Mesothelial cell of epicardium (in vitro differentiated cells): ENCODE measurements around the gene MCU. TPM values are rescaled to one million over a fixed set of nuclear protein-coding genes. Genes with fewer than 3 reads are reported as not detected.

Experiments
- DNase-seq, 2 experiments: peaks; one replicate each; pipeline ENCODE4 v3.0.0; 2021; ENCODE audit warnings: low spot score in 2 of 2; ENCODE audit not compliant: unreplicated experiment in 2 of 2
- H3K27ac Mint-ChIP-seq: 2 replicates; pipeline ENCODE4 v1.8.0; 2021; ENCODE audit warnings: mixed read lengths
- H3K27me3 Mint-ChIP-seq: 2 replicates; pipeline ENCODE4 v1.8.0; 2021; ENCODE audit warnings: low read depth, mixed read lengths
- H3K36me3 Mint-ChIP-seq: 2 replicates; pipeline ENCODE4 v1.8.0; 2021; ENCODE audit warnings: mixed read lengths
- H3K4me1 Mint-ChIP-seq: 2 replicates; pipeline ENCODE4 v1.8.0; 2021; ENCODE audit warnings: mixed read lengths
- H3K4me3 Mint-ChIP-seq: 2 replicates; pipeline ENCODE4 v1.8.0; 2021; ENCODE audit warnings: mild to moderate bottlenecking, moderate library complexity, mixed read lengths
- H3K9me3 Mint-ChIP-seq: 2 replicates; pipeline ENCODE4 v1.8.0; 2021; ENCODE audit warnings: mixed read lengths
- CTCF ChIP-seq: fragments of 200-600 bp; sonication (generic); IDR thresholded peaks from one replicate; pipeline ENCODE4 v1.5.0; 2021; ENCODE audit warnings: antibody characterized with exemption; ENCODE audit not compliant: unreplicated experiment
- total RNA-seq: library from RNA; stranded (reverse); gene quantifications from 3 replicates; pipeline ENCODE4 v1.2.1, GENCODE V29; 2021

MCU gene
- total RNA-seq, 1 donor from 2014 or later: 44.6 TPM

GRCh38 chr10:72689660-72690059 is 2.3 kb upstream of the MCU start:
- peaks cover 35% of the 10 kb centered on the region for H3K4me1 Mint-ChIP-seq
- TF ChIP-seq CTCF: no peak
- DNase-seq: no peak
- no peak overlapping the region for H3K27ac Mint-ChIP-seq
- no peaks in the 10 kb centered on the region for H3K9me3 Mint-ChIP-seq
- no peak overlapping the region for H3K4me3 Mint-ChIP-seq
- no peaks in the 10 kb centered on the region for H3K27me3 Mint-ChIP-seq
- no peaks in the 10 kb centered on the region for H3K36me3 Mint-ChIP-seq

- Mint-ChIP-seq H3K4me3 (no peak overlapping the region), H3K36me3 (no peaks in the 10 kb centered on the region), H3K27ac (no peak overlapping the region), H3K27me3 (no peaks in the 10 kb centered on the region), H3K4me1 (peaks cover 40% of the 10 kb centered on the region), H3K9me3 (no peaks in the 10 kb centered on the region)
- no peak for DNase-seq
- TF ChIP-seq CTCF: no peak
Observed at GRCh38 chr10:72690071-72690755, 1.7 kb upstream of the MCU start.

GRCh38 chr10:72691470-72691862 is 477 bp upstream of the MCU start:
- H3K36me3 Mint-ChIP-seq: no peaks in the 10 kb centered on the region
- H3K4me3 Mint-ChIP-seq: peak overlapping the region; percentile 68
- peak overlapping the region; percentile 84 for H3K27ac Mint-ChIP-seq
- TF ChIP-seq CTCF: no peak
- no peaks in the 10 kb centered on the region for H3K9me3 Mint-ChIP-seq
- peaks cover 43% of the 10 kb centered on the region for H3K4me1 Mint-ChIP-seq
- no peaks in the 10 kb centered on the region for H3K27me3 Mint-ChIP-seq
- DNase-seq: no peak

- no peak for DNase-seq
- peaks cover 36% of the 10 kb centered on the region for H3K4me1 Mint-ChIP-seq
- H3K4me3 Mint-ChIP-seq: peak overlapping the region; percentile 89
- peak overlapping the region; percentile 50 for H3K27ac Mint-ChIP-seq
- TF ChIP-seq CTCF: no peak
- H3K9me3 Mint-ChIP-seq: no peaks in the 10 kb centered on the region
- no peaks in the 10 kb centered on the region for H3K36me3 Mint-ChIP-seq
- H3K27me3 Mint-ChIP-seq: no peaks in the 10 kb centered on the region
Observed at GRCh38 chr10:72692744-72692993, 726 bp downstream of the MCU start.

GRCh38 chr10:72692994-72693781 is 1.2 kb downstream of the MCU start:
- Mint-ChIP-seq H3K9me3 (no peaks in the 10 kb centered on the region), H3K4me1 (peaks cover 31% of the 10 kb centered on the region), H3K36me3 (no peaks in the 10 kb centered on the region), H3K27me3 (no peaks in the 10 kb centered on the region), H3K27ac (peak overlapping the region; percentile 50), H3K4me3 (peak overlapping the region; percentile 89)
- DNase-seq: no peak
- no peak for TF ChIP-seq CTCF
